Erythroblast (primary cell): ENCODE measurements around the gene FAM209A.

Experiments used
- GATA1 ChIP-seq: IDR thresholded peaks from 2 replicates; pipeline ENCODE4 v1.6.1; 2011; ENCODE audit warnings: low read depth, mild to moderate bottlenecking, control low read depth, low read length, moderate library complexity
- POLR2A ChIP-seq: IDR thresholded peaks from 2 replicates; pipeline ENCODE4 v1.6.1; 2011; ENCODE audit warnings: mild to moderate bottlenecking, low read length

- TF ChIP-seq POLR2A, result no peak
- no peak for TF ChIP-seq GATA1
Observed at GRCh38 chr20:56511926-56512325, 12.6 kb upstream of the FAM209A start.
